ENCODE results near the gene HEPN1. TPM values are rescaled to one million over a fixed set of nuclear protein-coding genes. Genes with fewer than 3 reads are reported as not detected.
A peak's percentile ranks its signal among the peaks of the same experiment; 100 is the strongest.

The HEPN1 gene
- total RNA-seq, 1 experiment from 2014 or later = 0.05 TPM

- DNase-seq (ENCODE audit: low read depth) = no peak
These were observed 34.1 kb upstream of the HEPN1 start for GRCh38 chr11:124884869-124885479.

GRCh38 chr11:124886476-124886875, 32.6 kb upstream of the HEPN1 start:
- no peak for DNase-seq (ENCODE audit: low read depth)

DNA sequence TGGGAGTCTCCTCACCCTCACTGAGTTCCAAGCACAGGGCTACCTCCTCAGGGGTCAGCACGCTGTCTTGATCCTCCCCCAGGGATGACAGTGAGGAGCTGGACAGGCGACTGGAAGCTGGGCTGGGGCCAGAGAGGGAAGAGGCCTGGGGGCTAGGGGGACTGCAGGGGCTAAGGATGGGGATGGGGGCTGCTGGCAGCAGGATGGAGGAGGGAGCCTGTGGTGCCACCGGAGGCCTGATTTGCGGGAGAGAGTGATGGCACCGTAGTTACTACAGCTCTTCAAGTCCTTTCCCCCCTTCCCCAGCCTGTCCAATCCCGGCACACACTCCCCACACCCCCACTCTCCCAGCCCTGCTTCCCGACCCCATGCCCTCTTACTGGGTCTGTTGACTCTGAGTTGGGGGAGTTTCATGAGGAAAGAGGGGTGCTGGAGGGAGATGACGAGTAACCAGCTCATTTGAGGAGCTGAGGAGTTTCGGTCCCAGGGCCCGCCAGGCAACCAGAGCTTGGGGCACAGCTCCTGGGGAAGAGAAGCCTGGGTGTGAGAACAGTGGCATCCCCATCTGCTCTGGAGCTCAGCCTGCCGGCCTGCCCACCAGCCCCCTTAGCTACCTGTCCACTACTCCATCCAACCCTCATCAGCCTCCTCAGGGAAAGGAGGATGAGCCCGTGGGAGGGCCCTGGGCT, 31.9 kb upstream of the HEPN1 start:
- no peak for DNase-seq (ENCODE audit: low read depth)

DNA sequence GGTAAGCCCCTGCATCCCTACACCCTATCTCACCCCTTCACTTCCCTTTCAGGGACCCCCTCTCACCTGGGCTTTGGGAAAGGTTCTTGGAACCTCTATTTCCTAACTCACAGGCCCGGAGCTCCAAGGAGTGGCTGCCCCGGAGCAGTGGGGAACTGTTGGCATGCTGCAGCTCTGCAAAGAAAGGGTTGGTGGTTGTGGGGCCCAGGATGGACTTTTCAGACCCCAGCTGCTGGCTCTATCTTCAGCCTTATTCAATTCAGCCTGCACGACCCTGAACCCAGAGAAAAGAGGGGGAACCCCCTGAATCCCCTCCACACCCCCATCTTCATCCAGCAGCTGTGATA, 31.4 kb upstream of the HEPN1 start:
- DNase-seq (ENCODE audit: low read depth) = no peak

DNA sequence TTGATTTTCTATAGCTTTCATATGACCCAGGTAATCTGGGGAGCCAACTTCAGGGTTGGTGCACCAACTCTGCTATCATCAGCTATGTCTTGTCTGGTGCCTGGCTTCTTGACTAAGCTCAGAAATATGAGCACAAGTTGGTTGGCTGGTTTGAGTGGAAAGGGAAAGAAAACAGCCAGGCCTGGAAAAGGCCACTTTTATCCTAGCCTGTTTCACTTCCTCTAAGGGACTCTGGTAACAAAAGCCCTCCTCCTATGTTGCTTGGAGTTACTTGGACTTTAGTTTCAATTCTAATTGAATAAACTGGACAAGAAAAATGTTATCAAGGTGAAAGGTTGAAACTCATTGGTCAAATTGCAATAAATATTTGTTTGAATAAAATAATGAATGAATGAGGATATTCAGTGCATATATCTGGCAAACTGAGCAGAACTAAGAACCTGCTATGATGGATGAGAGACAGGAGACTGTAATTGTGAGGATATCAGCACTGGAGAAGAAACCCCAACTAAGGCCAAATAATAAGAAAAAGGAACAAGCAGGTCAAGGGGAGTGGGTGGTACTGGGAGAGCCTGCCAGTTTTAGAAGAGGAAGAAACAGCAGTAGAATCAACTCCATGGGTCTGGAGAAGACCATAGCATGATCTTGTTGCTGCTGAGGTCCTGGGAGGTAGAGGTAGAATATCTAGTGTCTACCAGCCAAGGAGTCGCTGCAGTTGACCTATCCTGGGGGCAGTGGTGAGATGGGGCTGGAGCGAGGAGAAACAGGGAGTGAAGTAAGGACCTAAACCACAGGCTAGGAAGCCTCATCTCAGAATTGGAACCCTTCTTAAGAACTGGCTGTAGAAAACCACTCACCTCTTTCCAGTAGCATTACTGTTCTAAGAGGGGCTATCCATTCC, 29.6 kb upstream of the HEPN1 start:
- DNase-seq (ENCODE audit: low read depth) = no peak

- DNase-seq (ENCODE audit: low read depth) = no peak
These were observed 28.9 kb upstream of the HEPN1 start for GRCh38 chr11:124890151-124890550.

- DNase-seq (ENCODE audit: low read depth) = no peak
These were observed 28.2 kb upstream of the HEPN1 start for GRCh38 chr11:124890683-124891372.

DNA sequence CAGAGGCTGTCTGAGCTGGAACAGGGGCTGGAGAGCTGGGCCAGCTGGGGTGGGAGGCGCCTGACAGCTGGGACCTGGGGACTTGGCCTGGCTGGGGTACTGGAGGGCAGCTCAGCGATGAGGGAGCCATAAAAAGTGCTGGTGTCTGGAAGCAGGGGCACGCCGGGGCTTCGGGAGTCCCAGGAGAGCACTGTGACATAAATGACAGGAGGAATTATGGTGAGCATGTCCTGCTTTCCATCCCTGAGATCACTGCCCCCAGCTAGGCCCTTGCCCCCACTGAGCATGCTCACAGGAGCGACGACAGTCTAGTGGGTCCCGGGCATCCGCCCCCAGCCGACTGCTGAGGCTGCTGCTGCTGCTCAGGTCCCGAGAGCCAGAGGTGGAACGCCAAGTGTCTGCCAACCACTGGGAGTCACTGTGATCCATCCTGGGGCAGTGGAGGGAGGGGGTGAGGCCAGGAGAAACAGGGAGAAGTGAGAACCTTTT, 27.6 kb upstream of the HEPN1 start:
- no peak for DNase-seq (ENCODE audit: low read depth)

DNA sequence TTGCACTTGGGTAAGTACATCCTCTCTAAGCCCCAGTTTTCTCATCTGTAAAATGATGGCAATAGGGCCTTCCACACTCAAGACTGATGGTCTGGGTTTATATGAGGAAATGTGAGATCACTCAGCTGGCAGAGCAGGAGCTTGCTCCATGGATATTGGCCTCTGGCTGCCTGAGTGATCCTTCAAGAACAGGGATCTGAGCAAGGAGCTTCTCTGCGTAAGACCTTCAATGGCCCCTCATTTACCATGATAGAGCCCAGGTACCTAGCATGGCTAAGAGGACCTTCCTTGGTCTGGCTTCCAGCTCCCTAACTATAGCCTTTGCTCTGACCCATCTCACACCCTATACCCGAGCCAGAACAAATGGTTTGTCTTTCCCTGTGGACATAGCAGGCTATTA, 26.9 kb upstream of the HEPN1 start:
- no peak for DNase-seq (ENCODE audit: low read depth)

GRCh38 chr11:124892750-124893454, 26.1 kb upstream of the HEPN1 start:
- no peak for DNase-seq (ENCODE audit: low read depth)

- DNase-seq (ENCODE audit: low read depth) = no peak
These were observed 25.2 kb upstream of the HEPN1 start for GRCh38 chr11:124893781-124894401.

DNA sequence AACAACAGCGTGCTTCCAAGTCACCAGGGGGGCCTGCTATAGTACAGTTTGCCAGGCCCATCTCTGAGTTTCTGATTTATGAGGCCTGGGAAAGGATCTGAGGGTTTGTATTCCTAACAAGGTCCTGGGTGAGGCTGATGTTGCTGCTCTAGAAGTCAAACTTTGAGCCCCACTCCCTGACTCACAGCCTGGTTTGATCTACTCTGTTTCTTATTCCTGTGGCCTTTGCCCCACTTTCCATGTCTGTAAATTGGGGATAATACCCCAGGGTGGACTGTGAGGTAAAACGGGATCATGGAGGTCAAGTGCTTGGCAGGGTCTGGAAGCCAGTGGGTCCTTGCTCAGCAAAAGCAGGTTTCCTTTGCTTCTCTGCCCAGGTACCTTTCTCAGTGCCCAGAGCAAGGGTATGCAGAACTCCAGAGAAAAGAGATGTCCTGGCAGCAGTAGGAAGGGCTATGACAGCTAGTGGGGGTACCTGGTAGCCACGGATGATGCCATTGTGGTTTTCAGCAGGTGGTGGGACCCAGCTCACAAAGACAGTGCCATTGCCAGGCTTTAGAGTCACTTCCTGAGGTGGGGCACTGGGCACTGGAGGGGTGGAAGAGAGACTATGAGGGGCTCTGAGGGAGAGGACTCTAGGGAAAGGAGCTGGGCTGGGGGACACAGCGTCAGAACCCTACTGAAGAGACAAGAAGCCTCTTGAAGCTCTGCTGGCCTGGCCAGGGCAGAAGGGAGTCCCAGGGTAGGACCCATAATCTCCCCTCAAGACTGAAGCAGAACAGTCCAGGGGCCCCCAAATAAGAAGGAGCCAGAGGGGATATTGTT, 24.2 kb upstream of the HEPN1 start:
- no peak for DNase-seq (ENCODE audit: low read depth)

DNA sequence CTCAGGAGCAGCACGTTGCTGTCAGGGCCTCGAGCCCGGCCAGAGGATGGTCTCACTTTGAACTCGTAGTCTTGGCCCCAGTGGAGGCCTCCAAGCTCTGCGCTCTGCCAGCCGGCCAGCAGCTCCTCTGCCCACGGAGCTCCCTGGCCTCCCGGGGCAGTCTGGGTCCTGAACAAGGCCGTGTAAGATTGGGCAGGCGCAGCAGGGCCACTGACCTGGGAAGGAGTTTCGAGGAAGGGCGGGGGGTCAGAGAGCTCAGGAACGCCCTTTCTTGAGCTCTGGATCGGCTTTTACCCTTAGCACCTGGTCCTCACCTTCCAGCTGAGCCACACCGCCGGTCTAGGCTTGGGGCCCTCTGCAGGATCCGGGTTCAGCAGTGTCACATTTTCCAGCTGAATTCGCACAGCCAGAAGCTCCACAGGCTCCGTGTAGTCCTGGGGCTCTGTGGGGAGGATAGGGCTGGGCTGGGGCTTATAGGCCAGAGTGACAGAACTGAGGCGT, 23.5 kb upstream of the HEPN1 start:
- no peak for DNase-seq (ENCODE audit: low read depth)

DNA sequence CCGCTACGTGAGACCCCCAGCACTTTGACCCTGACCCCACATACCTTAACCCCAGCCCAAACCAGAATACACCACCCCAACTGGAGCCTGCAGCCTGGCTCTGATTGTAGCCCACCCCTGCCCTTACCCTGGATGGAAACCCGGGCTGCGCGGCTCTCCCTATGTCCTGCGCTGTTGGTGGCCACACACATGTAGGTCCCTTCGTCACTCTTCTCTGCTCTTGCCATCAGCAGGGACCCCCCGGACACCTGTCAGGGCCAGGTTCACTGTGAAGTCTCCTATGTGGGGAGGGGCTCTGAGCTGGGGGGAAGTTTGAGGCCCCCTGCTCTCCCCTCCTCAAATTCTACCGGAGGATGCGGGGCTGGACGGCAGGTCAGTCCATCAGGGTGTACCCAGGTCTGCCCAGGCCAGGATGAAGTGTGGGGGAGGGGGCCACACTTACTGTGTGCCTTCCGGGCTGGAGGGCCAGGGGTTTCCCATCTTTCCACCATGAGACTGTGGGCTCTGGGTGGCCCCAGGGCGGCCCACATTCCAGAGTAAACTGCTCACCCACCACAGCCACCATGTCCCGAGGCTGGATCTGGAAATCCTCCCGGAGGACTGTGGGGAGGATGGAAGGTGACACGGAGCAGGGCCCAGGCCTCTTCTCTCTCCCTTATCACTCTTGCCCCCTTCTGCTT, 22.8 kb upstream of the HEPN1 start:
- DNase-seq (ENCODE audit: low read depth) = peak; percentile 34

DNA sequence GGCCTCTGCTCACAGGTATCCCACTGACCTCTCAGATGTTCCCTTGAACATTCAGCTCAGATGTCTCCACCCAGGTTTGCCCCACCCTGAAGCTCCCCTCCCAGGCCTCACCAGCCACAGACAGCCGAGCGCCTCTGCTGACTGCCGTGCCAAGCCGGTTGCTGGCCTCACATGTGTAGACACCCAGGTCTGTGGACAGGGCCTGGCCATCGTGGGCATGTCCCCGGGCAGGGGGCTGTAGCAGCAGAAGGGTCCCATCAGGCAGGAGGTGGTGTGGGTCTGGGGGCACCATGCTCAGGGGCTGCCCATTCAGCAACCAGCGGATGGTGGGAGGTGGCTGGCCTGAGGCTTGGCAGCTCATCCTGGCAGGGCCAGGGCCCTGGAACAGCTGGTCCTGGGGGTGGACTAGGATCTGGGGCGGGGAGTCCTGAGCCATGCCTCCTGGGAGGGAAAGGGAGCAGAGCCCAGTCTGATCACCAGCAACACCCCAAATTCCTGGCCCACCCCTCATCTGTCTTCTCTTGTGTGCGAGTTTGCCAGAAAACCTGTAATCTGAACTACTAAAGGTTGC, 22.1 kb upstream of the HEPN1 start:
- DNase-seq (ENCODE audit: low read depth) = no peak

DNA sequence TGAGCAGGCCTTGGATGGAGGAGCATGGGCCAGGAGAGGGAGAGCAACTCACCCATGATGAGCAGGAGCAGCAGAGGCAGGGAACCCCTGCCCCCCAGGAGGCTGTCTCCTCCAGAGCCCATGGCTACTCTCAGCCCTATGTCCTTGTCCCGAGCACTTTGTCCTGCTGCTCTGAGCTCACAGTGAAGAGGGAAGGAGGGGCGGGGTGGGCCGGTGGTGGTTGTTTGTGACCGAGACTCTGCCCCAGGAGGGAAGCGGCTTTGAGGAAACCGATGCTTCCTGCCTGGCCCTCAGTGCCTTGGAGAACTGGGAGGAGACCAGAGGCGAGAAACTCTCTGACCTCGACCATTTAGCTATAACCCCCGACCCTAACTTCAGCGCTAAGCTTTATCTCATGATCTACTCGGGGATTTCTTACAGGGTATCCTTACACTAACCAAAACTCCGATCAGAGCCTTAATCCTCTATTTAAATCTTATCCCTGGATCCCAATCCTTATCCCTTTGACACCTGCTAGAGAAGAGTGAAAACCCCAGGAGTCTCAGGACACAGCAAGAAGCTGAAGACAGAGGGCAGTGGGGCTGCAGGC, 21.3 kb upstream of the HEPN1 start, which contains the start of gene ROBO4:
Gene ROBO4 (minus strand): TSS at position 192 of the 589 bp plus-strand sequence. CDS start 70 bp downstream, at position 122.
- DNase-seq (ENCODE audit: low read depth) = peak; percentile 61

- DNase-seq (ENCODE audit: low read depth) = peak; percentile 98
These were observed 20.8 kb upstream of the HEPN1 start for GRCh38 chr11:124898263-124898680.

GRCh38 chr11:124898711-124899110, 20.3 kb upstream of the HEPN1 start:
- DNase-seq (ENCODE audit: low read depth) = peak; percentile 89
